ENCODE results near the gene VAMP1.
"Not testable (repeated sequence)": the region's sequence is repeated elsewhere in the genome, so short reads cannot be mapped to it uniquely, and the experiment has no call there.

DNA sequence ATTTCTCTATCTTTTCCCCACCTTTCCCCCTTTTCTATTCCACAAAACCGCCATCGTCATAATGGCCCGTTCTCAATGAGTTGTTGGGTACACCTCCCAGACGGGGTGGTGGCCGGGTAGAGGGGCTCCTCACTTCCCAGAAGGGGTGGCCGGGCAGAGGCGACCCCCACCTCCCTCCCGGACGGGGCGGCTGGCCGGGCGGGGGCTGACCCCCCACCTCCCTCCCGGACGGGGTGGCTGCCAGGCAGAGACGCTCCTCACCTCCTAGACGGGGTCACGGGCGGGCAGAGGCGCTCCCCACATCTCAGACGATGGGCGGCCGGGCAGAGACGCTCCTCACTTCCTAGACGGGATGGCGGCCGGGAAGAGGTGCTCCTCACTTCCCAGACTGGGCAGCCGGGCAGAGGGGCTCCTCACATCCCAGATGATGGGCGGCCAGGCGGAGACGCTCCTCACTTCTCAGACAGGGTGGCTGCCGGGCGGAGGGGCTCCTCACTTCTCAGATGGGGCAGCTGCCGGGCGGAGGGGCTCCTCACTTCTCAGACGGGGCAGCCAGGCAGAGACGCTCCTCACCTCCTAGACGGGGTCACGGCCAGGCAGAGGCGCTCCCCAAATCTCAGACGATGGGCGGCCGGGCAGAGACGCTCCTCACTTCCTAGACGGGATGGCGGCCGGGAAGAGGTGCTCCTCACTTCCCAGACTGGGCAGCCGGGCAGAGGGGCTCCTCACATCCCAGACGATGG, 4.9 kb upstream of the VAMP1 start:
- TF ChIP-seq, protein P1, sequence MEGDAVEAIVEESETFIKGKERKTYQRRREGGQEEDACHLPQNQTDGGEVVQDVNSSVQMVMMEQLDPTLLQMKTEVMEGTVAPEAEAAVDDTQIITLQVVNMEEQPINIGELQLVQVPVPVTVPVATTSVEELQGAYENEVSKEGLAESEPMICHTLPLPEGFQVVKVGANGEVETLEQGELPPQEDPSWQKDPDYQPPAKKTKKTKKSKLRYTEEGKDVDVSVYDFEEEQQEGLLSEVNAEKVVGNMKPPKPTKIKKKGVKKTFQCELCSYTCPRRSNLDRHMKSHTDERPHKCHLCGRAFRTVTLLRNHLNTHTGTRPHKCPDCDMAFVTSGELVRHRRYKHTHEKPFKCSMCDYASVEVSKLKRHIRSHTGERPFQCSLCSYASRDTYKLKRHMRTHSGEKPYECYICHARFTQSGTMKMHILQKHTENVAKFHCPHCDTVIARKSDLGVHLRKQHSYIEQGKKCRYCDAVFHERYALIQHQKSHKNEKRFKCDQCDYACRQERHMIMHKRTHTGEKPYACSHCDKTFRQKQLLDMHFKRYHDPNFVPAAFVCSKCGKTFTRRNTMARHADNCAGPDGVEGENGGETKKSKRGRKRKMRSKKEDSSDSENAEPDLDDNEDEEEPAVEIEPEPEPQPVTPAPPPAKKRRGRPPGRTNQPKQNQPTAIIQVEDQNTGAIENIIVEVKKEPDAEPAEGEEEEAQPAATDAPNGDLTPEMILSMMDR (conservative IDR thresholded peaks at IDR 0.05 in 1 of 2, IDR thresholded peaks at IDR 0.05 in 1 of 2; ENCODE audit: extremely low read depth in 1 of 2, insufficient read depth in 1 of 2, low read depth in 1 of 2, low read length in 2 of 2): not testable (repeated sequence)
- TF ChIP-seq EZH2 (IDR thresholded peaks at IDR 0.05; ENCODE audit: borderline replicate concordance, low read length): not testable (repeated sequence)

Data from mammary epithelial cell (primary cell).